Motor neuron (in vitro differentiated cells): ENCODE data around the gene NKAP. TPM values are rescaled to one million over a fixed set of nuclear protein-coding genes. Genes with fewer than 3 reads are reported as not detected.
"Not testable (repeated sequence)": the region's sequence is repeated elsewhere in the genome, so short reads cannot be mapped to it uniquely, and the experiment has no call there.

Experiments
- ATAC-seq, 8 experiments: fragments of 200-7000 bp; cut with Tn5 transposase; replicated peaks in 6 of 8; 2 replicates each; pipeline ENCODE4 v1.8.0; 2021; ENCODE audit warnings: mild to moderate bottlenecking in 8 of 8, moderate library complexity in 8 of 8
- H3K27ac ChIP-seq, 2 donors: fragments of 250-450 bp; sonication (Bioruptor Pico); 2 replicates each; pipeline ENCODE4 v1.9.0; 2021; ENCODE audit warnings: antibody characterized with exemption in 2 of 2, mild to moderate bottlenecking in 2 of 2, moderate library complexity in 1 of 2
- H3K4me1 ChIP-seq, 2 donors: fragments of 250-450 bp; sonication (Bioruptor Pico); replicated peaks in 1 of 2; 2 replicates each; pipeline ENCODE4 v1.6.1; 2021; ENCODE audit warnings: antibody characterized with exemption in 2 of 2, mild to moderate bottlenecking in 2 of 2, moderate library complexity in 1 of 2
- H3K4me3 ChIP-seq, 5 donors: fragments of 250-450 bp; sonication (Bioruptor Pico); 2 replicates each; pipeline ENCODE4 v1.9.0; 2021; ENCODE audit warnings: antibody characterized with exemption in 5 of 5, mild to moderate bottlenecking in 5 of 5, moderate library complexity in 4 of 5
- WGBS, 10 experiments: fragments of 450-650 bp; shearing (Covaris generic); methylation state at CpG; one replicate each; pipeline ENCODE4 v1.0.0; 2022; 5-methylcytosine and 5-hydroxymethylcytosine counted together
- in situ Hi-C, 9 experiments: fragments of 400-800 bp; cut with MboI; loops; one replicate each; pipeline ENCODE4 v1.15.0; 2021; ENCODE audit warnings: low sequenced_read_pairs in 9 of 9, low pct_unique_long_range_greater_than_20kb in 2 of 9; ENCODE audit not compliant: unreplicated experiment in 9 of 9
- total RNA-seq, 8 experiments: library from RNA; unstranded; fragments of 300-600 nt; gene quantifications; 2 replicates each; pipeline versions ENCODE4 v1.2.3 to v1.2.4, GENCODE V29; 2022

NKAP gene
- total RNA-seq, 8 experiments from 2014 or later = 6.9 to 12.7 (median 9.4) TPM

GRCh38 chrX:119917877-119918276 is 25.7 kb downstream of the NKAP start:
- WGBS, 10 experiments = 13 to 50% (median 43%) methylated on average over 1 of the region's 2 CpGs; no CpG with 5 or more reads in 7 of the 10 experiments
- Histone ChIP-seq H3K4me1 (no peaks in the 10 kb centered on the region), H3K27ac (no peak overlapping the region), H3K4me3 (no peak overlapping the region)
- in situ Hi-C loops = no loop called here
- ATAC-seq = no peak

DNA sequence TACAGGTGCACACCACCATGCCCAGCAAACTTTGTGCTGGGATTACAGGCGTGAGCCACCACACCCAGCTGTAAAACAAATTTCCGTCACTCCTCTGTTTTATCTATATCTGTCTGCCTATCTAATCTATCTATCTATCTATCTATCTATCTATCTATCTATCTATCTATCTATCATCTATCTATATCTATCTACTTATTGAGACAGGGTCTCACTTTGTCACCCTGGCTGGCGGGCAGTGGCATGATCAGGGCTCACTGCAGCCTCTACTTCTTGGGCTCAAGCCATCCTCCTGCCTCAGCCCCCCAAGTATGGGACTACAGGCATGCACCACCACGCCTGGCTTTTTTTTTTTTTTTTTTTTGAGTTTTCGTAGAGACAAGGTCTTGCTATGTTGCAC is 27.2 kb downstream of the NKAP start:
- in situ Hi-C loops = no loop called here
- 0 to 80% (median 80%) methylated on average over 1 of the region's 5 CpGs; no CpG with 5 or more reads in 6 of the 10 experiments for WGBS, 10 experiments
- ATAC-seq = no peak
- Histone ChIP-seq H3K27ac (no peak overlapping the region), H3K4me3 (no peak overlapping the region), H3K4me1 (no peaks in the 10 kb centered on the region)

DNA sequence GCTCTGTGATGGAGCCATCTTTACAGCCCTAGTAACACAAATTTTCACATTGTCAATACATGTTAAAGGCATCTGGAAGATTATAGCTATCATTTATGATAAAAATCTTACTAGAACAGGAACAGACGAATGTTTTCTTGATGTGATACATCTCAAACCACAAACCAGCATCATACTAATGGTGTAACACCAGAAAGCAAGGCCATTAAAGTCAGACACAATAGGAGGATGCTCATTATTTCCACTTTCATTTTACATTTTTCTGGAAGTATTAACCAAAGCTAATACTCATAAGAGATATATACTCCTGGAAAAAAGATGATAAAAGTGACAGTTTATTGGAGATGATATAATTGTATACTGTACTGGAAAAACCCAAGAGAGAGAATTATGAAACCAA is 42.6 kb downstream of the NKAP start:
- H3K4me1 ChIP-seq = no peaks in the 10 kb centered on the region
- H3K27ac ChIP-seq = no peak overlapping the region
- ATAC-seq = no peak
- no peak overlapping the region for H3K4me3 ChIP-seq
- WGBS, 10 experiments = 0 to 80% (median 33%) methylated on average over 1 of the region's 1 CpG; no CpG with 5 or more reads in 5 of the 10 experiments
- in situ Hi-C loops = no loop called here

- in situ Hi-C loops = no loop called here
- H3K27ac ChIP-seq = no peak overlapping the region
- H3K4me1 ChIP-seq = no peaks in the 10 kb centered on the region
- ATAC-seq = peak in 3 of 8 experiments; percentile 45 to 52 (median 49)
- H3K4me3 ChIP-seq = no peak overlapping the region
- no CpG with 5 or more reads among the region's 2 CpGs for WGBS, 10 experiments
Measured at GRCh38 chrX:119899125-119899524, 44.4 kb downstream of the NKAP start.

DNA sequence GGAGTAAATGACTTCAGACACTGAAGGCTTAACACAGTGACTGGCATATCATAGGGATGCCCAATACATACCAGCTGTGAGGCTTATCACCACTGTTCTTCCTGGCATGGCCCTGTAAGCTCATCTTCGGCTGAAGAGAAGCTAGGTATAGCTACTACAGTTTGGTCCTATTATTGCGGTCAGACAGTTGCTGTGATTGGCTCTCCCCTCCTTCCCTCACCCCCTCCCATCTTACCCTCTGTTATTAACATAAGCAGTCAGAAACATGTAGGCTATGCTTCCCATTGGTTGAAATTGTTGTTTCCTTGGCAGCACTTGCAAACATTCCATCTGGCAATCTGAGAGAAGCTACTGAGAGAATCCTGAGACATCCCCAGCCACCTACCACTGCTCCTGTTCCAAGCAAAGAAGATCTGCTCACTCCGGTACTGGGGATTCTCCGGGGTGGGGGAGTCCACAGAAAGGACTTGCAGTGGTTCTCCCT is 47.7 kb downstream of the NKAP start, which contains the start of gene AKAP14:
TSS of gene AKAP14 (plus strand) at position 51 of the 484 bp plus-strand sequence. CDS start 7,331 bp downstream, outside the sequence.
- no peak within 1 kb of the TSS for H3K4me3 ChIP-seq
- in situ Hi-C loops = no loop called here
- peak in 5 of 8 experiments; percentile 14 to 96 (median 78) for ATAC-seq
- no peaks in the 10 kb centered on the region for H3K4me1 ChIP-seq
- WGBS, 10 experiments = 0 to 83% (median 20%) methylated on average over 1 to 2 of the region's 4 CpGs; no CpG with 5 or more reads in 7 of the 10 experiments
- H3K27ac ChIP-seq = no peak within 1 kb of the TSS

GRCh38 chrX:119891961-119892692 is 51.4 kb downstream of the NKAP start:
- not testable (repeated sequence) for ATAC-seq

GRCh38 chrX:119890626-119891025 is 52.9 kb downstream of the NKAP start:
- H3K27ac ChIP-seq, in situ Hi-C loops, H3K4me3 ChIP-seq, ATAC-seq, H3K4me1 ChIP-seq: not testable (repeated sequence)
- WGBS, 10 experiments = no CpG with 5 or more reads among the region's 36 CpGs

More at GRCh38 chrX:119891961-119892692, 51.4 kb downstream of the NKAP start:
- H3K4me3 ChIP-seq, in situ Hi-C loops, H3K27ac ChIP-seq, H3K4me1 ChIP-seq: not testable (repeated sequence)
- WGBS, 10 experiments = 20 to 49% (median 30%) methylated on average over 1 to 4 of the region's 16 CpGs; no CpG with 5 or more reads in 7 of the 10 experiments

DNA sequence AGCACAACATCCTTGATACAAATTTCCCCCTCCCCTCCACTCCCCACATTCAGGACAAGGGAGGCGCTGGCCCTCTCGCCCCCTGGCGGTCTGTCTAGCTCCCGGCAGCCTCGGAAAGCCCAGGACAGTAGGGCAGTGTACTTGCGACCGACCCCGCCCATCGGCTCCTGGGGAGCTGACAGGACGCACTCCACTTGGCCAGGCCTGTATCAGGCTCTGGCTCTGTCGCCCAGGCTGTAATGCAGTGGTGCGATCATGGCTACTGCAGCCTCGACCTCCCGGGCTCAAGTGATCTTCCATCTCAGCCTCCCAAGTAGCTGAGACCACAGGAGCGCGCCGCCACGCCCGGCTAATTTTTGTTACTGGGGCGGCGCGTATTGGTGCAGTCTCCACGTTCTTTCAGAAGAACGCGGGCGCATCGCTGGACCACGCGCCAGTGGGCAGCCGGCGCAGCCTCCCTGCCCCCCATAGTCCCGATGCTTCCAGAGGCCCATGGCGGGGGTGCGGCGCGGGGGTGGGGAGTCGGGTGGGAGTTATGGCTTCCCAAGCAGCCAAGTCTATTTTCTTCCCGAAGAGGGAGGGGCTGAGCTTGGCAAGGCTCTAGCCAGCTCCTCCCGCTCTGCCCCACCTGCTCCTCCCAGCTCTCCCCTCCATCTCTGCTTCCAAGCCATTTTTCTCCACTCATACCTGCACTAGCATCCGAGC is 55.7 kb downstream of the NKAP start:
- ATAC-seq = peak; percentile 15 to 98 (median 51)
- Histone ChIP-seq H3K4me3 (no peak overlapping the region), H3K27ac (no peak overlapping the region), H3K4me1 (no peaks in the 10 kb centered on the region)
- in situ Hi-C loops = no loop called here
- 20% methylated on average over 1 of the region's 40 CpGs; no CpG with 5 or more reads in 9 of the 10 experiments for WGBS, 10 experiments

DNA sequence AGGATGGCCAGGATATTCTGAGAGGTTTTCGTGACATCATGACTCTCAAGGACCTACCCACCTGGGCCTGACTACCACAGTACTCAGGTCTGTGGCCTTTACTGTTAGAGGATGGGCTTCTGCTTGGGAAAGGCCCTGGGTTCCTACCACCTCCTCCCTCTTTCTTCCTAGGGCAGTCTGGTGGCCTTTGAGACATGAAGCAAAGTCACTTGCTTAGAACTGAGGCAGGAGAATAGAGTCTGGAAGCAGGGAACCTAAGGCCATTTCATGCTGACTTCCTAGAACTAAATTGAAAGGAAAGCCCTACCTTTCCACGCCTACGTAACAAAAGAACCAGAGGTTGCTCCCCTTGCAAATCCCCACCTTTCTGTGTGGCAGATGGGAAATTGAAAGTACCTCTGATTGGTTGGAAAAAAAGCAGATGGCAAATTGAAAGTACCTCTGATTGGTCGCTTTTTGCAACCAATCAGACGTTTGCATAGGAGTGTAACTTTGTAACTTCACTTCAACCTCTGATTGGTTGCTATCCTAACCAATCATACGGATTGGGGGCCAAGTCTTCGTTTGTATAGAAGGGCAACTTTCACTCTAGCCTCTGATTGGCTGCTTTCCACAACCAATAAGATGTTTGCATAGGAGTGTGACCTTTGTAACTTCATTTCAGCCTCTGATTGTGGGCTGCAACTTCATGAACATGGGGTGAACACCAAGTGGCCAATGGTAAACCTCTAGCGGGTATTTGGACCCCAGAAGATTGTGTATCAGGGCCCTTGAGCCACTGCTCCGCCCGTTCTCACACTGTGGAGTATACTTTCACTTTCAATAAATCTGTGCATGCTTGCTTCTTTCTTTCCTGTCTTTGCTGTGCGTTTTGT is 57.8 kb downstream of the NKAP start:
- no peak for ATAC-seq
- H3K4me1 ChIP-seq = no peaks in the 10 kb centered on the region
- H3K27ac ChIP-seq = no peak overlapping the region
- in situ Hi-C loops = no loop called here
- no peak overlapping the region for H3K4me3 ChIP-seq
- WGBS, 10 experiments = 46 to 100% (median 60%) methylated on average over 3 to 9 of the region's 11 CpGs; no CpG with 5 or more reads in 6 of the 10 experiments

- H3K4me3 ChIP-seq = no peak overlapping the region
- peak; percentile 78 to 97 (median 90) for ATAC-seq
- no peaks in the 10 kb centered on the region for H3K4me1 ChIP-seq
- in situ Hi-C loops = no loop called here
- 17 to 90% (median 60%) methylated on average over 1 to 5 of the region's 11 CpGs; no CpG with 5 or more reads in 5 of the 10 experiments for WGBS, 10 experiments
- no peak overlapping the region for H3K27ac ChIP-seq
Measured at GRCh38 chrX:119880552-119881437, 62.8 kb downstream of the NKAP start.

DNA sequence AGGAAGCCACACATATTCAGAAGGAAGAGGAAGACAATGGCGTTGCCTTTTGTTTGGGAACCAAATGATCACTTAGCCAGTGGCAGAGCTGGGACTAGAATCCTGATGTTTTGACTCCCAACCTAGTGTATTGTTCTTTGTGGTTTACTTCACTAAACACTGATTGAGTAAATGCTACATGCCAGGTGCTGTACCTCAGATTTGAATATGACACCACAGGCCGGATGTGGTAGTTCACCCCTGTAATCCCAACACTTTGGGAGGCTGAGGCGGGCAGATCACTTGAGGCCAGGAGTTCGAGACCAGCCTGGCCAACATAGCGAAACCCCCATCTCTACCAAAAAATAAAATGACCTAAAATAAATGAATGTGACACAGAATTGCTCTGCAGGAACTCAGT is 63.5 kb downstream of the NKAP start:
- WGBS, 10 experiments = 49 to 100% (median 95%) methylated on average over 1 to 5 of the region's 5 CpGs; no CpG with 5 or more reads in 7 of the 10 experiments
- Histone ChIP-seq H3K27ac (no peak overlapping the region), H3K4me3 (no peak overlapping the region), H3K4me1 (no peaks in the 10 kb centered on the region)
- in situ Hi-C loops = no loop called here
- no peak for ATAC-seq

DNA sequence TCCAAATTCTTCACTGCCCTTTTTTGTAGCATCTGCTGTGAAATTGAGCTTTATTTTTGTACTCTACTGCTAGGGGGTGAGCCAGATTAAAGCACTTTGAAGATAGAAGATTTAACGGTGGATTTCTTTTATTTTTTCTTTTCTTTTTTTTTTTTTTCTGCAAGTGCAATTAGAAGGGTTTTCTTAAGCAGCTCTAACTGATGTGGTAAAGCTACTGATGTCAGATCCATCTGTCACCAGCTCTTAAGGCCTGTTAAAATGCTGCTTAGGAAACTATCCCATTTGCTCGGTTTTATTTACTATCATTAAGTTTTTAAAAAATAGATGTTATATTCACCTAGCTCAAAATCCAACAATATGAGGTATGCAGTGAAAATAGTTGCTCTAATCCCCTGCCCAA is 64.8 kb downstream of the NKAP start:
- 20 to 100% (median 69%) methylated on average over 1 to 2 of the region's 2 CpGs; no CpG with 5 or more reads in 4 of the 10 experiments for WGBS, 10 experiments
- in situ Hi-C loops = no loop called here
- H3K4me3 ChIP-seq = no peak overlapping the region
- no peaks in the 10 kb centered on the region for H3K4me1 ChIP-seq
- no peak overlapping the region for H3K27ac ChIP-seq
- no peak for ATAC-seq
